OCI-LY7 (cell line): ENCODE results near the gene ZC3H7B. TPM values are rescaled to one million over a fixed set of nuclear protein-coding genes. Genes with fewer than 3 reads are reported as not detected.

Experiments
- BruUV-seq: library from RNA; stranded (reverse); fragments of 400-500 nt; replicated peaks from 2 replicates; lab custom pipeline; 2021; lab: Mats Ljungman, UMichigan
- CTCF ChIA-PET: fragments of 300-600 bp; sonication (Branson Sonifier 250); formaldehyde crosslinking; loops from one replicate; lab custom pipeline; 2022; ENCODE audit warnings: antibody characterized with exemption; ENCODE audit not compliant: unreplicated experiment; lab: Charles Lee
- POLR2A ChIA-PET: fragments of 300-600 bp; sonication (Branson Sonifier 250); formaldehyde crosslinking; loops from one replicate; lab custom pipeline; 2022; ENCODE audit warnings: antibody characterized with exemption; lab: Charles Lee
- DNase-seq: peaks from one replicate; pipeline ENCODE4 v3.0.0-alpha.2; 2015; ENCODE audit warnings: low spot score
- H2AFZ ChIP-seq: fragments of 200-600 bp; sonication (generic), shearing (Covaris generic); 2 replicates; pipeline ENCODE4 v1.6.1; 2014; ENCODE audit warnings: mild to moderate bottlenecking, antibody characterized with exemption, low read length, moderate library complexity
- H3K27ac ChIP-seq: fragments of 200-600 bp; sonication (generic); 2 replicates; pipeline ENCODE4 v1.5.1; 2014; ENCODE audit warnings: mixed run types, low read depth, mild to moderate bottlenecking, moderate library complexity, low read length, inconsistent platforms; ENCODE audit not compliant: poor library complexity, severe bottlenecking
- H3K36me3 ChIP-seq: fragments of 200-600 bp; sonication (generic); 2 replicates; pipeline ENCODE4 v1.6.1; 2014; ENCODE audit warnings: mild to moderate bottlenecking, antibody characterized with exemption, low read length, moderate library complexity, mixed read lengths; ENCODE audit not compliant: insufficient read depth
- H3K4me1 ChIP-seq: fragments of 200-600 bp; sonication (generic); 2 replicates; pipeline ENCODE4 v1.5.1; 2014; ENCODE audit warnings: mild to moderate bottlenecking, low read length; ENCODE audit not compliant: insufficient read depth, poor library complexity, severe bottlenecking
- H3K4me2 ChIP-seq: fragments of 200-600 bp; sonication (generic); 2 replicates; pipeline ENCODE4 v1.6.1; 2014; ENCODE audit warnings: mild to moderate bottlenecking, low read length
- H3K4me3 ChIP-seq: fragments of 200-600 bp; sonication (generic); 2 replicates; pipeline ENCODE4 v1.5.1; 2014; ENCODE audit warnings: mild to moderate bottlenecking, low read depth, low read length; ENCODE audit not compliant: poor library complexity, severe bottlenecking
- H3K79me2 ChIP-seq: fragments of 200-600 bp; sonication (generic); 2 replicates; pipeline ENCODE4 v1.6.1; 2016; ENCODE audit warnings: low read depth, mild to moderate bottlenecking, low read length, moderate library complexity, mixed read lengths; ENCODE audit not compliant: insufficient read depth
- H3K9me2 ChIP-seq: fragments of 200-600 bp; sonication (generic); 2 replicates; pipeline ENCODE4 v1.6.1; 2016; ENCODE audit warnings: mild to moderate bottlenecking, low read length, mixed read lengths; ENCODE audit not compliant: insufficient read depth
- H3K9me3 ChIP-seq: fragments of 200-600 bp; sonication (generic); 2 replicates; pipeline ENCODE4 v1.6.1; 2014; ENCODE audit warnings: mild to moderate bottlenecking, mixed run types, low read length, mixed read lengths
- H4K20me1 ChIP-seq: fragments of 200-600 bp; sonication (generic); 2 replicates; pipeline ENCODE4 v1.6.1; 2014; ENCODE audit warnings: mild to moderate bottlenecking, antibody characterized with exemption, low read length, moderate library complexity, mixed read lengths; ENCODE audit not compliant: insufficient read depth
- EZH2phosphoT487 ChIP-seq: fragments of 200-600 bp; sonication (generic); IDR thresholded peaks from 2 replicates; pipeline ENCODE4 v1.6.1; 2018; ENCODE audit warnings: low read depth, borderline replicate concordance, mild to moderate bottlenecking, mixed run types, antibody characterized with exemption, low read length, moderate library complexity, mixed read lengths
- intact Hi-C: fragments of 100-400 bp; cut with micrococcal nuclease; formaldehyde crosslinking; loops from one replicate; pipeline ENCODE4 v1.10.0; 2022; ENCODE audit not compliant: unreplicated experiment
- total RNA-seq, 2 experiments: library from RNA; depleted of rRNA in 1 of 2; stranded (reverse); fragments of >200 nt in 1 of 2; shearing (Covaris generic) in 1 of 2; gene quantifications; 2 replicates each; pipeline ENCODE4 v1.2.3, GENCODE V29; 2014 to 2022
- TF ChIP-seq, protein P1 (sequence below): fragments of 200-600 bp; sonication (generic); conservative IDR thresholded peaks from 2 replicates; pipeline ENCODE4 v1.5.1; 2014; ENCODE audit warnings: mild to moderate bottlenecking, antibody characterized with exemption, low read length, moderate library complexity, mixed read lengths

The ZC3H7B gene
- total RNA-seq, 2 experiments from 2014 or later, result 46.7 to 56.3 TPM

DNA sequence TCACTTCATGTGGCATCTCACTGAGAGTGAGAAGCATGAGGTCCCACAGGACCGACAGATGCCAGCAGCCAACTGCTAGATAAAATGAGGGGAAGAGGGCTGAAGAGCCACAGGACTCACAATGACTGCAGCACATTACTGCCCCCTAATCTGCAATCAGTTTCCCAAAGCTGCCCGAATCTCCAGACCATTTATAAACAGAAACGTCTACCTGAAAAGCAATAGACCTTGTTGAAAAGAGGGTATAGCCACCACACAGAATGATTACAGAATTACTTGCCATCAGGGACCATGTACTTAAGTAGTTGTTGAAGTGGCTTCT is 68.1 kb downstream of the ZC3H7B start:
- Histone ChIP-seq H3K27ac (no peak overlapping the region), H3K36me3 (no peaks in the 10 kb centered on the region), H2AFZ (no peak overlapping the region), H3K9me2 (no peaks in the 10 kb centered on the region), H3K9me3 (no peaks in the 10 kb centered on the region), H4K20me1 (no peaks in the 10 kb centered on the region; the same call in 1 of the 2 replicates), H3K4me1 (no peaks in the 10 kb centered on the region), H3K4me3 (no peak overlapping the region), H3K79me2 (no peaks in the 10 kb centered on the region), H3K4me2 (no peak overlapping the region)
- no peak for DNase-seq
- no TSS peak for BruUV-seq
- ChIA-PET CTCF (no interaction called here), POLR2A (no interaction called here)
- intact Hi-C loops, result no loop called here
- no peak for TF ChIP-seq EZH2phosphoT487
- TF ChIP-seq, protein P1, sequence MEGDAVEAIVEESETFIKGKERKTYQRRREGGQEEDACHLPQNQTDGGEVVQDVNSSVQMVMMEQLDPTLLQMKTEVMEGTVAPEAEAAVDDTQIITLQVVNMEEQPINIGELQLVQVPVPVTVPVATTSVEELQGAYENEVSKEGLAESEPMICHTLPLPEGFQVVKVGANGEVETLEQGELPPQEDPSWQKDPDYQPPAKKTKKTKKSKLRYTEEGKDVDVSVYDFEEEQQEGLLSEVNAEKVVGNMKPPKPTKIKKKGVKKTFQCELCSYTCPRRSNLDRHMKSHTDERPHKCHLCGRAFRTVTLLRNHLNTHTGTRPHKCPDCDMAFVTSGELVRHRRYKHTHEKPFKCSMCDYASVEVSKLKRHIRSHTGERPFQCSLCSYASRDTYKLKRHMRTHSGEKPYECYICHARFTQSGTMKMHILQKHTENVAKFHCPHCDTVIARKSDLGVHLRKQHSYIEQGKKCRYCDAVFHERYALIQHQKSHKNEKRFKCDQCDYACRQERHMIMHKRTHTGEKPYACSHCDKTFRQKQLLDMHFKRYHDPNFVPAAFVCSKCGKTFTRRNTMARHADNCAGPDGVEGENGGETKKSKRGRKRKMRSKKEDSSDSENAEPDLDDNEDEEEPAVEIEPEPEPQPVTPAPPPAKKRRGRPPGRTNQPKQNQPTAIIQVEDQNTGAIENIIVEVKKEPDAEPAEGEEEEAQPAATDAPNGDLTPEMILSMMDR, result peak; percentile 28; the same call in 1 of the 2 replicates

DNA sequence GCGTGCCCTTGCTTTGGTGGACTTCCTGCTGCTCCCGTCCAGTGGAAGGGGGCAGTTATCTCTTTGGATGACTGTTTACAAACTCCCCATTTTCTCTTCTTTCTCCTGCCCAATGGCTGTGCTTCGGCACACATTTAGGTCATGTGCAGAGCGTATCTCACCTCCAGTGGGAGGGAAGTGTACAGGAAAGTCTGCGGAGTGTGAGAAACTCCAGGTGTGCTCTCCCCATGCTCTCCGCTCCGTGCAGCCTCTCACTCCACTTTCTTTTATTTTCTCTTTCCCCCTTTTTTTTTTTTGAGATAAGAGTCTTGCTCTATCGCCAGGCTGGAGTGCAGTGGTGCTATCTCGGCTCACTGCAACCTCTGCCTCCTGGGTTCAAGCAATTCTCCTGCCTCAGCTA is 68.5 kb downstream of the ZC3H7B start:
- no peak for DNase-seq
- no peaks in the 10 kb centered on the region for H3K79me2 ChIP-seq
- H3K4me2 ChIP-seq, result no peak overlapping the region
- H2AFZ ChIP-seq, result no peak overlapping the region
- H3K9me2 ChIP-seq, result no peaks in the 10 kb centered on the region
- no TSS peak for BruUV-seq
- TF ChIP-seq, protein P1, result no peak
- TF ChIP-seq EZH2phosphoT487, result no peak
- no peaks in the 10 kb centered on the region for H3K4me1 ChIP-seq
- no peaks in the 10 kb centered on the region for H3K36me3 ChIP-seq
- H4K20me1 ChIP-seq, result no peaks in the 10 kb centered on the region; the same call in 1 of the 2 replicates
- H3K27ac ChIP-seq, result no peak overlapping the region
- H3K9me3 ChIP-seq, result no peaks in the 10 kb centered on the region
- ChIA-PET CTCF (no interaction called here), POLR2A (no interaction called here)
- no peak overlapping the region for H3K4me3 ChIP-seq
- intact Hi-C loops, result no loop called here

DNA sequence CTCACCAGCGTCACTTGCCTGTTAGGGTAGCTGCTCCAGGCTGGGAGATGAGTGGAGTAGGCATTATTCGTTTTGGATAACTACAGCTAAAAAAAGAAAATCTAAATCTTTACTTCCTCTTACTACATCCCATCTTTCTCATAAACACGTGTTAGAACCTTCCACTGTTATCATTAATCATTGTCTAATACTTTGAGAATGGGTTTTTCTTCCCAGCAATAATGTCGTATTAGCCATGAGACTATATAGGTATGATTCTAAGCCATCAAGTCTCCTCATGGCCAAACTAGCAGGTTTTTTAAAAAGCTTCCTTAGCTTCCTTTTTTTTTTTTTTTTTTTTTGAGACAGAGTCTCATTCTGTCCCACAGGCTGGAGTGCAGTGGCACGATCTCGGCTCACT is 76.5 kb downstream of the ZC3H7B start:
- Histone ChIP-seq H3K4me1 (peaks cover 14% of the 10 kb centered on the region), H4K20me1 (no peaks in the 10 kb centered on the region), H3K4me2 (no peak overlapping the region), H3K36me3 (no peaks in the 10 kb centered on the region), H2AFZ (no peak overlapping the region), H3K79me2 (no peaks in the 10 kb centered on the region), H3K4me3 (no peak overlapping the region), H3K9me3 (no peaks in the 10 kb centered on the region), H3K9me2 (no peaks in the 10 kb centered on the region), H3K27ac (no peak overlapping the region)
- no TSS peak for BruUV-seq
- no peak for DNase-seq
- intact Hi-C loops, result no loop called here
- no peak for TF ChIP-seq EZH2phosphoT487
- TF ChIP-seq, protein P1, result no peak
- ChIA-PET CTCF (no interaction called here), POLR2A (interaction anchor here (0.6 to 0.8 kb wide), 3 partner anchors 128 to 225 kb away, joined by 3 to 5 read pairs (median 4); no protein-coding TSS in a partner anchor)
